NCI-H128 (cell line): ENCODE data around the gene SAMD8.
"Not testable (repeated sequence)": the region's sequence is repeated elsewhere in the genome, so short reads cannot be mapped to it uniquely, and the experiment has no call there.

ENCODE experiments used
- DNase-seq: peaks from one replicate; lab custom pipeline; 2025; ENCODE audit not compliant: unreplicated experiment; lab: John Stamatoyannopoulos, UW

The SAMD8 gene

GRCh38 chr10:75191821-75192568, 80.5 kb downstream of the SAMD8 start:
- no peak for DNase-seq

- not testable (repeated sequence) for DNase-seq
Measured at GRCh38 chr10:75194625-75195024, 83.2 kb downstream of the SAMD8 start.

GRCh38 chr10:75195035-75195763, 83.7 kb downstream of the SAMD8 start:
- no peak for DNase-seq

GRCh38 chr10:75197066-75197465, 85.6 kb downstream of the SAMD8 start:
- no peak for DNase-seq

GRCh38 chr10:75197906-75198305, 86.5 kb downstream of the SAMD8 start:
- DNase-seq, result no peak

- DNase-seq, result not testable (repeated sequence)
Measured at GRCh38 chr10:75199949-75200348, 88.5 kb downstream of the SAMD8 start.

GRCh38 chr10:75201793-75202307, 90.4 kb downstream of the SAMD8 start:
- DNase-seq, result no peak

GRCh38 chr10:75202321-75203045, 91.0 kb downstream of the SAMD8 start:
- no peak for DNase-seq

- not testable (repeated sequence) for DNase-seq
Measured at GRCh38 chr10:75203046-75203620, 91.7 kb downstream of the SAMD8 start.

GRCh38 chr10:75203724-75204123, 92.3 kb downstream of the SAMD8 start:
- DNase-seq, result no peak

GRCh38 chr10:75205908-75206307, 94.5 kb downstream of the SAMD8 start:
- DNase-seq, result no peak

GRCh38 chr10:75206638-75207037, 95.2 kb downstream of the SAMD8 start:
- not testable (repeated sequence) for DNase-seq

GRCh38 chr10:75207079-75207856, 95.8 kb downstream of the SAMD8 start:
- DNase-seq, result no peak

GRCh38 chr10:75207857-75208144, 96.3 kb downstream of the SAMD8 start:
- DNase-seq, result no peak

- DNase-seq, result no peak
Measured at GRCh38 chr10:75208181-75208580, 96.7 kb downstream of the SAMD8 start.

GRCh38 chr10:75209086-75209920, 97.8 kb downstream of the SAMD8 start:
- DNase-seq, result no peak

- DNase-seq, result no peak
Measured at GRCh38 chr10:75209921-75210281, 98.4 kb downstream of the SAMD8 start.

- peak; percentile 70 for DNase-seq
Measured at GRCh38 chr10:75210282-75211006, 99.0 kb downstream of the SAMD8 start, which contains the start of gene VDAC2. Gene VDAC2, plus strand, starts transcription at chr10:75210796. Its CDS starts 363 bp downstream, at chr10:75211159.
